Upper lobe of left lung (tissue), 6 donors: ENCODE results near the gene LRP5. TPM values are rescaled to one million over a fixed set of nuclear protein-coding genes. Genes with fewer than 3 reads are reported as not detected.

Experiments used
- ATAC-seq, 2 donors: fragments of 200-7000 bp; cut with Tn5 transposase; one replicate each; pipeline ENCODE4 v1.9.1; 2022; ENCODE audit warnings: mild to moderate bottlenecking in 2 of 2, moderate library complexity in 2 of 2; ENCODE audit not compliant: low FRiP score in 2 of 2
- DNase-seq, 2 donors: peaks; one replicate each; pipeline ENCODE4 v3.0.0-alpha.2; 2019 to 2020
- H3K27ac ChIP-seq, 4 donors: fragments of 200-600 bp; sonication (generic); one replicate each; pipeline ENCODE4 v1.5.1; 2016 to 2019
- H3K27me3 ChIP-seq, 4 donors: fragments of 200-600 bp; sonication (generic); one replicate each; pipeline ENCODE4 v1.5.1; 2017 to 2019
- H3K36me3 ChIP-seq, 4 donors: fragments of 200-600 bp; sonication (generic); one replicate each; pipeline ENCODE4 v1.5.1; 2016 to 2019
- H3K4me1 ChIP-seq, 4 donors: fragments of 200-600 bp; sonication (generic); one replicate each; pipeline ENCODE4 v1.5.1; 2018 to 2019
- H3K4me3 ChIP-seq, 4 donors: fragments of 200-600 bp; sonication (generic); one replicate each; pipeline ENCODE4 v1.5.1; 2017 to 2019; ENCODE audit warnings: mild to moderate bottlenecking in 2 of 4, moderate library complexity in 1 of 4
- H3K9me3 ChIP-seq, 4 donors: fragments of 200-600 bp; sonication (generic); one replicate each; pipeline ENCODE4 v1.5.1; 2018 to 2019
- CTCF ChIP-seq, 6 experiments: fragments of 450-650 bp in 4 of 6; fragments of 200-600 bp in 2 of 6; sonication (generic) in 2 of 6; IDR thresholded peaks; one replicate each; pipeline ENCODE4 v1.5.1; 2016 to 2019; ENCODE audit warnings: antibody characterized with exemption in 6 of 6
- EP300 ChIP-seq, 4 donors: sonication (generic); formaldehyde crosslinking; IDR thresholded peaks; one replicate each; pipeline ENCODE4 v1.5.1; 2017; ENCODE audit warnings: antibody characterized with exemption in 4 of 4, control low read depth in 2 of 4
- POLR2A ChIP-seq, 4 donors: fragments of 450-650 bp; IDR thresholded peaks; one replicate each; pipeline ENCODE4 v1.5.1; 2016 to 2017; ENCODE audit warnings: antibody characterized with exemption in 4 of 4, mild to moderate bottlenecking in 2 of 4
- POLR2AphosphoS5 ChIP-seq, 2 donors: sonication (generic); formaldehyde crosslinking; IDR thresholded peaks; one replicate each; pipeline ENCODE4 v1.5.1; 2017; ENCODE audit warnings: antibody characterized with exemption in 2 of 2
- WGBS, 2 donors: methylation state at CpG; one replicate each; pipeline ENCODE4 v1.1.5; 2017 to 2018; 5-methylcytosine and 5-hydroxymethylcytosine counted together
- total RNA-seq, 6 donors: library from RNA; depleted of rRNA in 4 of 6; stranded (reverse); fragments of >200 nt in 4 of 6; gene quantifications; one replicate each; pipeline versions ENCODE4 v1.1.0 to v1.2.1, GENCODE V29; 2016 to 2021
- donor health status: DM: no; HTN: no; CAD: no; lungs with moderate emphysema.
- donor health status: DM: no; HTN: yes; CAD: no; lungs with severe emphysema.

LRP5 gene
- total RNA-seq, 6 donors from 2014 or later = 51.5 to 79.4 (median 67.6) TPM

- TF ChIP-seq POLR2AphosphoS5 (IDR thresholded peaks at IDR 0.05) (no peak), EP300 (IDR thresholded peaks at IDR 0.05) (no peak), POLR2A (IDR thresholded peaks at IDR 0.05) (no peak), CTCF (IDR thresholded peaks at IDR 0.05) (no peak)
- Histone ChIP-seq H3K4me1 (peaks cover 70 to 92% (median 79%) of the 10 kb centered on the region in 4 donors), H3K4me3 (no peak overlapping the region), H3K9me3 (no peaks in the 10 kb centered on the region), H3K36me3 (peaks cover 0 to 3% (median 0%) of the 10 kb centered on the region in 4 donors), H3K27me3 (no peaks in the 10 kb centered on the region), H3K27ac (peak overlapping the region in 2 of 4 donors; percentile 56 to 61)
- no peak for ATAC-seq
- WGBS, 2 donors = 57 to 71% methylated on average over 8 to 11 of the region's 12 CpGs
- DNase-seq = no peak
These were observed 65.0 kb downstream of the LRP5 start for GRCh38 chr11:68377389-68377795.

DNA sequence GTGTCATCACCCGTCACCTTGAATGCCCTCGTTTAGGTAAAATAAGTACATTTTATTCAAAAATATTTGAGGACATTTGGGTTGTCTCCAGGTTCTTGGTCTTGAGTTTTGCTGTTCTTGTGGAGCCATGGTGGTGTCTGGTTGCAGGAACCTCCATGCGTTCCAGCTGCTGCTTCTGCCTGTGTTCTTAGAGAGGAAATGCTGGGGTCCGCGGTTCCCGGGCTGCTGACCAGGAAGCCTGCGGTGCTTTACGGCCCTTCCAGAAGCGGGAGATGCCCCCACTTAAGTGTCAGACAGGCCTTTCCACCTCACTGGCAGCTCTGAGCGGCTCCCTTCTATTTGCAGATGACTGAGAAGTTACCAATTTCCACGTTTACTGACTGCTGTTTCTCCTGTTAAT is 66.8 kb downstream of the LRP5 start:
- 47 to 54% methylated on average over 11 of the region's 11 CpGs for WGBS, 2 donors
- H3K27ac ChIP-seq = peak overlapping the region; percentile 54 to 84 (median 78)
- no peaks in the 10 kb centered on the region for H3K9me3 ChIP-seq
- no peak for DNase-seq
- peaks cover 0 to 3% (median 0%) of the 10 kb centered on the region in 4 donors for H3K36me3 ChIP-seq
- H3K4me1 ChIP-seq = peaks cover 60 to 91% (median 74%) of the 10 kb centered on the region in 4 donors
- H3K4me3 ChIP-seq = no peak overlapping the region
- no peaks in the 10 kb centered on the region for H3K27me3 ChIP-seq
- no peak for ATAC-seq
- TF ChIP-seq CTCF (IDR thresholded peaks at IDR 0.05) (no peak), EP300 (IDR thresholded peaks at IDR 0.05) (no peak), POLR2AphosphoS5 (IDR thresholded peaks at IDR 0.05) (no peak)

GRCh38 chr11:68380786-68381622 is 68.6 kb downstream of the LRP5 start:
- WGBS, 2 donors = 48 to 61% methylated on average over 18 to 26 of the region's 26 CpGs
- TF ChIP-seq POLR2AphosphoS5 (IDR thresholded peaks at IDR 0.05) (peak in 1 of 2 donors; percentile 14), POLR2A (IDR thresholded peaks at IDR 0.05) (no peak), CTCF (IDR thresholded peaks at IDR 0.05) (no peak), EP300 (IDR thresholded peaks at IDR 0.05) (no peak)
- Histone ChIP-seq H3K4me3 (peak overlapping the region in 2 of 4 donors; percentile 17), H3K27me3 (no peaks in the 10 kb centered on the region), H3K27ac (peak overlapping the region; percentile 71 to 84 (median 78)), H3K36me3 (peaks cover 0 to under 1% (median 0%) of the 10 kb centered on the region in 4 donors), H3K9me3 (no peaks in the 10 kb centered on the region), H3K4me1 (peaks cover 47 to 75% (median 62%) of the 10 kb centered on the region in 4 donors)
- DNase-seq (peak in 1 of 2 donors; percentile 75), ATAC-seq (peak in 1 of 2 donors; percentile 3)

GRCh38 chr11:68381716-68382115 is 69.3 kb downstream of the LRP5 start:
- Histone ChIP-seq H3K4me3 (peak overlapping the region in 1 of 4 donors; percentile 17), H3K27ac (peak overlapping the region; percentile 71 to 84 (median 74))
- 40 to 45% methylated on average over 3 to 4 of the region's 4 CpGs for WGBS, 2 donors

More at GRCh38 chr11:68381716-68382115, 69.3 kb downstream of the LRP5 start:
- Histone ChIP-seq H3K36me3 (peaks cover 0 to 8% (median 3%) of the 10 kb centered on the region in 4 donors), H3K4me1 (peaks cover 46 to 68% (median 60%) of the 10 kb centered on the region in 4 donors), H3K9me3 (no peaks in the 10 kb centered on the region), H3K27me3 (no peaks in the 10 kb centered on the region)
- ATAC-seq (no peak), DNase-seq (peak in 1 of 2 donors; percentile 34)
- TF ChIP-seq EP300 (IDR thresholded peaks at IDR 0.05) (no peak), POLR2AphosphoS5 (IDR thresholded peaks at IDR 0.05) (no peak), POLR2A (IDR thresholded peaks at IDR 0.05) (no peak), CTCF (IDR thresholded peaks at IDR 0.05) (no peak)
